Fibroblast of mammary gland (primary cell): ENCODE measurements around the gene LIG1.

ENCODE experiments used
- DNase-seq: peaks from one replicate; pipeline ENCODE4 v3.0.0-alpha.2; 2010; ENCODE audit warnings: low read depth
- H3K4me3 ChIP-seq: 2 replicates; pipeline ENCODE4 v1.5.1; 2011; ENCODE audit warnings: low read depth, mild to moderate bottlenecking, low read length, moderate library complexity; ENCODE audit not compliant: control insufficient read depth
- TF ChIP-seq, protein P1 (sequence below): conservative IDR thresholded peaks from 2 replicates; pipeline ENCODE4 v1.5.1; 2011; ENCODE audit warnings: low read depth, low read length, inconsistent platforms; ENCODE audit not compliant: control insufficient read depth, insufficient read depth

LIG1 gene

DNA sequence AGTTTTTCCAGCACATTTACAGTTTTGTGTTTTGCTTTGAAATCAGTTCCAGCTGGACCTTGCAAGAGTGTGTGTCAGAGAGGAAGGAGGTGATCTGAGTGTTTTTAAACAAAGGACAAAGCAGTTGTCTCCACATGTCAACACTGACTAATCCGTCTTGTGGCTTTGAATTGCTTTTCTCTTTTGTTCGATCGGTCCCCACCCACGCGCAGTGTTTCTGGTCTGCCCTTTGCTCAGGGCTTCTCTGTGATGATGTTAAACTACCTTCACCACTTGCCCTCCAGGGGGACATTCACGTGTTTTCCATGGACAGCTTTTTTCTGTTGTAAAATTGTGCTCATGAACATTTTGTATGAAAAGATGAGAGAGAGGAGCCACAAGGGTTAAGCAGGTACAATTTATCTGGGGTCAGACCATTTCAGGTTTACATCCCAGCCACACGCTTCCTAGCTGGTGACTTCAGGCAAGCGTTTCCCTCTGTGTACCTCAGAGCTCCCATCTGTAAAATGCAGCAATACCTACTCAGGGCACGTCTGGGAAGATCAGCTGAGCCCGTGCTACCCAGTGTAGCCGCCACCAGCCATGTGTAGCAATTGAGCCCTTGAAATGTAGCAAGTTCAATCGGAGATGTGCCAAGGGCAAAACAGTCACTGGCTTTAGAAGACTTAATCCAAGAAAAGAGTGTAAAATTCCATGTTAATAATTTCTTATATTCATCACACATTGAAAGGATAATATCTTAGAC lies 46.1 kb downstream of the LIG1 start:
- TF ChIP-seq, protein P1, sequence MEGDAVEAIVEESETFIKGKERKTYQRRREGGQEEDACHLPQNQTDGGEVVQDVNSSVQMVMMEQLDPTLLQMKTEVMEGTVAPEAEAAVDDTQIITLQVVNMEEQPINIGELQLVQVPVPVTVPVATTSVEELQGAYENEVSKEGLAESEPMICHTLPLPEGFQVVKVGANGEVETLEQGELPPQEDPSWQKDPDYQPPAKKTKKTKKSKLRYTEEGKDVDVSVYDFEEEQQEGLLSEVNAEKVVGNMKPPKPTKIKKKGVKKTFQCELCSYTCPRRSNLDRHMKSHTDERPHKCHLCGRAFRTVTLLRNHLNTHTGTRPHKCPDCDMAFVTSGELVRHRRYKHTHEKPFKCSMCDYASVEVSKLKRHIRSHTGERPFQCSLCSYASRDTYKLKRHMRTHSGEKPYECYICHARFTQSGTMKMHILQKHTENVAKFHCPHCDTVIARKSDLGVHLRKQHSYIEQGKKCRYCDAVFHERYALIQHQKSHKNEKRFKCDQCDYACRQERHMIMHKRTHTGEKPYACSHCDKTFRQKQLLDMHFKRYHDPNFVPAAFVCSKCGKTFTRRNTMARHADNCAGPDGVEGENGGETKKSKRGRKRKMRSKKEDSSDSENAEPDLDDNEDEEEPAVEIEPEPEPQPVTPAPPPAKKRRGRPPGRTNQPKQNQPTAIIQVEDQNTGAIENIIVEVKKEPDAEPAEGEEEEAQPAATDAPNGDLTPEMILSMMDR, result peak; percentile 31

DNA sequence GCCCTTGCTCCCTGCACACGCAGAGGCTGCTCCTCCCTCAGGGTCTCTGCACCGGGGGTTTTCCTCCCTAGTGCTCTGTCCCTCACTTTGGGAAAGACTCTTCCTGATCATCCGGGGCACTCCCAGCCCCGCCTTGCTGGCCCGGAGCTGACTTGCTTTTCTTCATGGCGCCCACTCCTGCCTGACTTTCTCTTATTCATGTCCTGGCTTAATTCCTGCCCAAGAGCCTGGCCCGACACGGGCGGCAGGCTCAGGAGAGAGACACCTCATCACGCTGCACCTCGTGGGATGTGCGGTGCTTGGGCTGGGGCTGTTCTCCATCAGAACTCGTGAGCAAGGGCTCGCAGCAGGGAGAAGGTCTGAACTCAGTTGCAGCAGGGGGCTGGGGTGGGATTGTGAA lies 47.7 kb downstream of the LIG1 start:
- TF ChIP-seq, protein P1, result no peak
- no peak for DNase-seq
- no peak overlapping the region for H3K4me3 ChIP-seq

More for the DNA sequence above, 46.1 kb downstream of the LIG1 start:
- peak; percentile 90 for DNase-seq
- H3K4me3 ChIP-seq, result no peak overlapping the region

DNA sequence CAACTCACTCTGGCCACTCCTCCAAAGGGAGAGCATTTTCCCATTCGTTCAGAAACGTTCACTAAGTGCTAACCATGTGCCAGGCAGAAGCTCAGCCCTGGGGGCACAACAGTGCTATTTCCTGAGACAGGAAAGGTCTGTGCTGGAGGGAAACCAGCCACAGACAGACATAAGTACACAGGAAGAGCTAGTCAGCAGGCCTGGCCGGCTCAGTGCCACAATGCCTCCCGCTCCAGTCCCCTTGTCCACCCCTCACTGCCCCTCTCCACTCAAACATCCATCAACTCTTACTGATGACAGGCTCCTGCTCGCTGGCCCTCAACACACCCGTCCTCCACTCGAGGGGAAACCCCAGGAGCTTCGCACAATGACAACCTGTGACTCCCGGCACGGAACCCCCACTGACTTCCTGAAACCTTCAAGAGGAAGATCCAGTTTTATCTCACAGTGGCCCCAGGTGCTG lies 48.2 kb downstream of the LIG1 start:
- H3K4me3 ChIP-seq, result no peak overlapping the region
- DNase-seq, result no peak
- TF ChIP-seq, protein P1, result no peak

DNA sequence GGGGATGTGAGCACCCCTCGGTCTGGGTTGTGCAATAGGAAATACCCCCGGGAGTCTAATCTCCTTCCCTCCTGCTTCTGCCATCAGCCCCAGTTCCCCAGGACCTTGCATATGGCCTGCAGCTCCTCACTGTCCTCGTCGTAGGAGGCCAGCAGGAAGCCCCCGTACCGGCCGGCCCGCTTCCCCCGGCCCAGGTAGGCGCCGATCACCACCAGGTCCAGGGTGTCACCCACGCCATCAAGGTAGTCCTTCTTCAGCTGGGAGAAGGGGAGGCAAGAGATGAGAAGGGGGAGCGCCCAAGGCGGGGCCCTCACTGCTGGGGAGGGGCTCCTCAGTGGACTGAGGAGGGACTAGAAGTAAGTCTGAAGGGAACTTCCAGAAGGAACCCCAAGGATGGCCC lies 49.1 kb downstream of the LIG1 start:
- no peak overlapping the region for H3K4me3 ChIP-seq
- DNase-seq, result no peak
- TF ChIP-seq, protein P1, result no peak

DNA sequence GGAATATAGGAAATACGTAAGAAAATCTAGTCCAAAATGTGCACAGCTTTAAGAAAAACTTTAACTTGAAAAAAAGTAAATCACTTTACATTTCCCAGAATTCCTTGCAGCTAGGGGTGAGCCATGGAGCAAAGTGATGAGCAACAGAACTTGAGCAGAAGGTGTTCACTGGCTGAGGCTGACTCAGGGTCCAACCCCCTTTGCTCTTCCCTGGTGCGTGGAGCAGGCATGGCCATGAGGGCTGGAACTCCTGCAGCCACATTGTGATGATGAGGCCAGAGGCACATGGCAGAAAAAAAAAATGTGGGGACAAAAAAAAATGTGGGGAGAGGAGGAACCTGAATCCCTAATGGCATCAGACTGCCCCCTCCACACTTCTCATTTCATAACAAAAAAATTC lies 49.6 kb downstream of the LIG1 start:
- H3K4me3 ChIP-seq, result no peak overlapping the region
- DNase-seq, result peak; percentile 45
- TF ChIP-seq, protein P1, result no peak

DNA sequence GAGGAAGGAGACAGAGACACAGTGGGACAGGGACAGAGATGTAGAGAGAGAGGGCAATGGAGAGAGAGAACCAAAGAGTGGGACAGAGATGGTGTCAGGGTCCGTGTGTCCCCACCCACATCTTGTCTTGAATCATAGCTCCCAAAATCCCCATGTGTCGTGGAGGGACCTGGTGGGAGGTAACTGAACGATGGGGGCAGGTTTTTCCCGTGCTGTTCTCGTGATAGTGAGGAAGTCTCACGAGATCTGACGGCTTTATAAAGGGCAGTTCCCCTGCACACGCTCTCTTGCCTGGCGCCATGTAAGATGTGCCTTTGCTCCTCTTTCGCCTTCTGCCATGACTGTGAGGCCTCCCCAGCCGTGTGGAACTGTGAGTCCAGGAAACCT lies 52.0 kb downstream of the LIG1 start:
- no peak overlapping the region for H3K4me3 ChIP-seq
- TF ChIP-seq, protein P1, result no peak
- DNase-seq, result no peak
